ENCODE results near the gene NEURL1B. TPM values are rescaled to one million over a fixed set of nuclear protein-coding genes. Genes with fewer than 3 reads are reported as not detected.

NEURL1B gene
- total RNA-seq, 4 donors from 2014 or later, result 10.3 to 86.5 (median 17.8) TPM

- no peak for ATAC-seq (ENCODE audit: low FRiP score)
- no peak for DNase-seq (ENCODE audit: low spot score)
- TF ChIP-seq CTCF (IDR thresholded peaks at IDR 0.05), result no peak
Observed at GRCh38 chr5:172668594-172669071, 27.6 kb downstream of the NEURL1B start.

- no peak for TF ChIP-seq CTCF (IDR thresholded peaks at IDR 0.05)
- DNase-seq (ENCODE audit: low spot score) (no peak), ATAC-seq (ENCODE audit: low FRiP score) (no peak)
Observed at GRCh38 chr5:172669386-172670004, 28.4 kb downstream of the NEURL1B start.

- no peak for DNase-seq (ENCODE audit: low spot score)
- no peak for TF ChIP-seq CTCF (IDR thresholded peaks at IDR 0.05)
- no peak for ATAC-seq (ENCODE audit: low FRiP score)
Observed at GRCh38 chr5:172670005-172670402, 28.9 kb downstream of the NEURL1B start.

- TF ChIP-seq CTCF (IDR thresholded peaks at IDR 0.05), result no peak
- ATAC-seq (ENCODE audit: low FRiP score) (no peak), DNase-seq (ENCODE audit: low spot score) (no peak)
Observed at GRCh38 chr5:172670444-172670843, 29.4 kb downstream of the NEURL1B start.

- ATAC-seq (ENCODE audit: low FRiP score) (no peak), DNase-seq (ENCODE audit: low spot score) (no peak)
- TF ChIP-seq CTCF (IDR thresholded peaks at IDR 0.05), result no peak
Observed at GRCh38 chr5:172671091-172671490, 30.0 kb downstream of the NEURL1B start.

GRCh38 chr5:172672681-172673080, 31.6 kb downstream of the NEURL1B start:
- DNase-seq (ENCODE audit: low spot score) (no peak), ATAC-seq (ENCODE audit: low FRiP score) (no peak)
- no peak for TF ChIP-seq CTCF (IDR thresholded peaks at IDR 0.05)

- ATAC-seq (ENCODE audit: low FRiP score) (no peak), DNase-seq (ENCODE audit: low spot score) (no peak)
- TF ChIP-seq CTCF (IDR thresholded peaks at IDR 0.05), result no peak
Observed at GRCh38 chr5:172674155-172674554, 33.1 kb downstream of the NEURL1B start.

Measured in omental fat pad (tissue), 4 donors.